ENCODE data around the gene ZNF195.

DNA sequence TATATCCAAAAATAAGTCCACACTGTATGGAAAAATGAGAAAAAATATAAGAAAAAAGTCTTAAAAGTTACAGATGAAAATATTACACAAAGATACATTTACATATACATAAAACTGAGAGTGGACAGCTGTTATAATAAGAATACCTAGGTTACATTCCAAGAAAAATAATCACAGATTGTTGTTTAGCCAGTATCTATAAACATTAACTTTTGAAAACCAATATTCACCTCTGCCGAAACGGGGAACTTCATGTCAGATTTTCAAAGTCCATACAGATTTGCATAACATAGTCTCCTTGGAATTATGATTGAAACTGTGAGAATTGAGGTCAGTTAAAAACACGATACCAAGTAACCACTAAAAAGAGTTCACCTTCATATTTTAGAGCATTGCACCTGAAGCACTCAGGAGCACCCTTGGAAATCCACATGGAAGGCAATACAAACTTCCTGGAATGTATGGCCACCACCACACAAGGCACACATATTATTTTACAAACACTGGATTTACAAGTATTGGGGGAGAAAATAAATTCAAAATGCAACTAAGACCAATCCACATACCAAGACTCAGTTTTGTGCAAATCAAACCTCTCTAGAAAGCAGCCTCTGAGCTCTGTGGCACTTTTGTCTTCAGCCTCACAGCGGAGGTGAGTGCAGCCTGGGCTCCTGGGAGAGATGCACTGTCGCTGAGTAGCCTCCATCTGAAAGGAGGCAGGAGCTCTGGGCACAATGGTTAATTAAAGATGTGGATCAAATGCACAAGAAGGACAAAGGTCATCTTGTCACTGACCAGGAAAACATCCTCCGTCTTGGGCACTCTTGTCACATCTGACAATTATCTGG, 34.4 kb downstream of the ZNF195 start:
- TF ChIP-seq EP300 (IDR thresholded peaks at IDR 0.05) = no peak
- no peak for TF ChIP-seq POLR2A (IDR thresholded peaks at IDR 0.05)
- TF ChIP-seq, protein P1, sequence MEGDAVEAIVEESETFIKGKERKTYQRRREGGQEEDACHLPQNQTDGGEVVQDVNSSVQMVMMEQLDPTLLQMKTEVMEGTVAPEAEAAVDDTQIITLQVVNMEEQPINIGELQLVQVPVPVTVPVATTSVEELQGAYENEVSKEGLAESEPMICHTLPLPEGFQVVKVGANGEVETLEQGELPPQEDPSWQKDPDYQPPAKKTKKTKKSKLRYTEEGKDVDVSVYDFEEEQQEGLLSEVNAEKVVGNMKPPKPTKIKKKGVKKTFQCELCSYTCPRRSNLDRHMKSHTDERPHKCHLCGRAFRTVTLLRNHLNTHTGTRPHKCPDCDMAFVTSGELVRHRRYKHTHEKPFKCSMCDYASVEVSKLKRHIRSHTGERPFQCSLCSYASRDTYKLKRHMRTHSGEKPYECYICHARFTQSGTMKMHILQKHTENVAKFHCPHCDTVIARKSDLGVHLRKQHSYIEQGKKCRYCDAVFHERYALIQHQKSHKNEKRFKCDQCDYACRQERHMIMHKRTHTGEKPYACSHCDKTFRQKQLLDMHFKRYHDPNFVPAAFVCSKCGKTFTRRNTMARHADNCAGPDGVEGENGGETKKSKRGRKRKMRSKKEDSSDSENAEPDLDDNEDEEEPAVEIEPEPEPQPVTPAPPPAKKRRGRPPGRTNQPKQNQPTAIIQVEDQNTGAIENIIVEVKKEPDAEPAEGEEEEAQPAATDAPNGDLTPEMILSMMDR (IDR thresholded peaks at IDR 0.05) = no peak

All from tibial nerve (tissue), 4 donors.